Urinary bladder (tissue), 4 donors: Measurements from ENCODE around the gene KRT39. TPM values are rescaled to one million over a fixed set of nuclear protein-coding genes. Genes with fewer than 3 reads are reported as not detected.
"Not testable (repeated sequence)": the region's sequence is repeated elsewhere in the genome, so short reads cannot be mapped to it uniquely, and the experiment has no call there.

ENCODE experiments used
- DNase-seq: peaks from one replicate; pipeline ENCODE4 v3.0.0-alpha.2; 2015; ENCODE audit errors: extremely low spot score
- H3K27ac ChIP-seq: one replicate; pipeline ENCODE4 v1.5.1; 2013; ENCODE audit warnings: low read depth, mild to moderate bottlenecking, moderate library complexity
- H3K36me3 ChIP-seq: one replicate; pipeline ENCODE4 v1.6.1; 2013; ENCODE audit warnings: mild to moderate bottlenecking, moderate library complexity; ENCODE audit not compliant: insufficient read depth
- H3K4me1 ChIP-seq: one replicate; pipeline ENCODE4 v1.6.1; 2013; ENCODE audit warnings: mild to moderate bottlenecking, moderate library complexity; ENCODE audit not compliant: insufficient read depth
- H3K4me3 ChIP-seq: one replicate; pipeline ENCODE4 v1.5.1; 2013; ENCODE audit warnings: low read depth, low read length
- WGBS: extraction: QIAGEN DNeasy Blood & Tissue Kit; methylation state at CpG from one replicate; pipeline ENCODE4 v1.1.7; 2013; 5-methylcytosine and 5-hydroxymethylcytosine counted together
- polyA plus RNA-seq: library from polyadenylated mRNA; stranded (reverse); fragments of 200-250 nt; gene quantifications from one replicate; pipeline ENCODE4 v1.2.3, GENCODE V29; 2013
- total RNA-seq: library from RNA; depleted of rRNA; stranded (reverse); fragments of >200 nt; gene quantifications from one replicate; pipeline ENCODE4 v1.2.3, GENCODE V29; 2014
- donor health status: healthy with polysubstance abuse.
- donor health status: healthy.

The KRT39 gene
- total and polyA plus RNA-seq, 2 donors = not detected

- Histone ChIP-seq H3K27ac (no peak overlapping the region), H3K36me3 (no peaks in the 10 kb centered on the region), H3K4me1 (no peaks in the 10 kb centered on the region), H3K4me3 (no peak overlapping the region)
- 86% methylated on average over 6 of the region's 6 CpGs for WGBS
- no peak for DNase-seq
These were observed 21.3 kb downstream of the KRT39 start for GRCh38 chr17:40945414-40945813.

- WGBS = 14% methylated on average over 1 of the region's 1 CpG
- Histone ChIP-seq H3K4me3 (no peak overlapping the region), H3K27ac (no peak overlapping the region), H3K36me3 (no peaks in the 10 kb centered on the region), H3K4me1 (no peaks in the 10 kb centered on the region)
- DNase-seq = no peak
These were observed 22.2 kb downstream of the KRT39 start for GRCh38 chr17:40944531-40944930.

GRCh38 chr17:40942553-40942952 is 24.2 kb downstream of the KRT39 start:
- H3K36me3 ChIP-seq = no peaks in the 10 kb centered on the region
- no peak overlapping the region for H3K27ac ChIP-seq
- H3K4me1 ChIP-seq = no peaks in the 10 kb centered on the region
- no peak overlapping the region for H3K4me3 ChIP-seq
- DNase-seq = no peak
- 81% methylated on average over 3 of the region's 3 CpGs for WGBS

- WGBS = 77% methylated on average over 6 of the region's 6 CpGs
- no peak overlapping the region for H3K4me3 ChIP-seq
- no peak for DNase-seq
- no peaks in the 10 kb centered on the region for H3K4me1 ChIP-seq
- H3K27ac ChIP-seq = no peak overlapping the region
- H3K36me3 ChIP-seq = no peaks in the 10 kb centered on the region
These were observed 26.5 kb downstream of the KRT39 start for GRCh38 chr17:40940266-40940665.

- Histone ChIP-seq H3K4me3 (no peak overlapping the region), H3K36me3 (no peaks in the 10 kb centered on the region), H3K4me1 (no peaks in the 10 kb centered on the region), H3K27ac (no peak overlapping the region)
- DNase-seq = no peak
- 90% methylated on average over 3 of the region's 3 CpGs for WGBS
These were observed 27.8 kb downstream of the KRT39 start for GRCh38 chr17:40938981-40939380.

- WGBS = 45% methylated on average over 9 of the region's 9 CpGs
- no peaks in the 10 kb centered on the region for H3K4me1 ChIP-seq
- no peak for DNase-seq
- no peaks in the 10 kb centered on the region for H3K36me3 ChIP-seq
- no peak within 1 kb of the TSS for H3K27ac ChIP-seq
- H3K4me3 ChIP-seq = no peak within 1 kb of the TSS
These were observed 29.3 kb downstream of the KRT39 start, which contains the start of gene KRT23 for GRCh38 chr17:40937384-40937819. TSS of gene KRT23 (minus strand) at chr17:40937646. CDS start at chr17:40936603, 1,043 bp downstream.

GRCh38 chr17:40936976-40937375 is 29.8 kb downstream of the KRT39 start:
- Histone ChIP-seq H3K36me3 (no peaks in the 10 kb centered on the region), H3K4me3 (no peak overlapping the region), H3K27ac (no peak overlapping the region), H3K4me1 (no peaks in the 10 kb centered on the region)
- no peak for DNase-seq
- 68% methylated on average over 5 of the region's 5 CpGs for WGBS

- Histone ChIP-seq H3K4me3 (no peak overlapping the region), H3K36me3 (no peaks in the 10 kb centered on the region), H3K4me1 (no peaks in the 10 kb centered on the region), H3K27ac (no peak overlapping the region)
- WGBS = 84% methylated on average over 19 of the region's 19 CpGs
- DNase-seq = no peak
These were observed 30.2 kb downstream of the KRT39 start for GRCh38 chr17:40936437-40936971.

- Histone ChIP-seq H3K4me1 (no peaks in the 10 kb centered on the region), H3K36me3 (no peaks in the 10 kb centered on the region), H3K4me3 (no peak overlapping the region), H3K27ac (no peak overlapping the region)
- DNase-seq = no peak
- 38% methylated on average over 3 of the region's 3 CpGs for WGBS
These were observed 31.1 kb downstream of the KRT39 start for GRCh38 chr17:40935624-40936023.

GRCh38 chr17:40932608-40933007 is 34.1 kb downstream of the KRT39 start:
- H3K4me1 ChIP-seq = no peaks in the 10 kb centered on the region
- no peak overlapping the region for H3K27ac ChIP-seq
- H3K36me3 ChIP-seq = no peaks in the 10 kb centered on the region
- 63% methylated on average over 2 of the region's 2 CpGs for WGBS
- no peak overlapping the region for H3K4me3 ChIP-seq
- DNase-seq = no peak

- Histone ChIP-seq H3K4me3 (no peak overlapping the region), H3K4me1 (no peaks in the 10 kb centered on the region), H3K27ac (no peak overlapping the region), H3K36me3 (no peaks in the 10 kb centered on the region)
- DNase-seq = no peak
- WGBS = 77% methylated on average over 3 of the region's 3 CpGs
These were observed 35.4 kb downstream of the KRT39 start for GRCh38 chr17:40931311-40931710.

GRCh38 chr17:40926341-40926740 is 40.4 kb downstream of the KRT39 start:
- no peak for DNase-seq
- Histone ChIP-seq H3K36me3 (no peaks in the 10 kb centered on the region), H3K4me3 (no peak overlapping the region), H3K4me1 (no peaks in the 10 kb centered on the region), H3K27ac (no peak overlapping the region)
- WGBS = 75% methylated on average over 8 of the region's 8 CpGs

GRCh38 chr17:40922239-40922638 is 44.5 kb downstream of the KRT39 start:
- Histone ChIP-seq H3K36me3 (no peaks in the 10 kb centered on the region), H3K4me1 (no peaks in the 10 kb centered on the region), H3K27ac (no peak overlapping the region), H3K4me3 (no peak overlapping the region)
- 45% methylated on average over 2 of the region's 2 CpGs for WGBS
- no peak for DNase-seq

- Histone ChIP-seq H3K27ac (no peak overlapping the region), H3K36me3 (no peaks in the 10 kb centered on the region), H3K4me1 (no peaks in the 10 kb centered on the region), H3K4me3 (no peak overlapping the region)
- no peak for DNase-seq
- WGBS = 84% methylated on average over 2 of the region's 2 CpGs
These were observed 45.7 kb downstream of the KRT39 start for GRCh38 chr17:40921026-40921425.

GRCh38 chr17:40917116-40917515 is 49.6 kb downstream of the KRT39 start:
- H3K4me1 ChIP-seq, H3K4me3 ChIP-seq, DNase-seq, H3K27ac ChIP-seq, H3K36me3 ChIP-seq: not testable (repeated sequence)
- 97% methylated on average over 2 of the region's 2 CpGs for WGBS
